ENCODE data around the gene APBB1.

DNA sequence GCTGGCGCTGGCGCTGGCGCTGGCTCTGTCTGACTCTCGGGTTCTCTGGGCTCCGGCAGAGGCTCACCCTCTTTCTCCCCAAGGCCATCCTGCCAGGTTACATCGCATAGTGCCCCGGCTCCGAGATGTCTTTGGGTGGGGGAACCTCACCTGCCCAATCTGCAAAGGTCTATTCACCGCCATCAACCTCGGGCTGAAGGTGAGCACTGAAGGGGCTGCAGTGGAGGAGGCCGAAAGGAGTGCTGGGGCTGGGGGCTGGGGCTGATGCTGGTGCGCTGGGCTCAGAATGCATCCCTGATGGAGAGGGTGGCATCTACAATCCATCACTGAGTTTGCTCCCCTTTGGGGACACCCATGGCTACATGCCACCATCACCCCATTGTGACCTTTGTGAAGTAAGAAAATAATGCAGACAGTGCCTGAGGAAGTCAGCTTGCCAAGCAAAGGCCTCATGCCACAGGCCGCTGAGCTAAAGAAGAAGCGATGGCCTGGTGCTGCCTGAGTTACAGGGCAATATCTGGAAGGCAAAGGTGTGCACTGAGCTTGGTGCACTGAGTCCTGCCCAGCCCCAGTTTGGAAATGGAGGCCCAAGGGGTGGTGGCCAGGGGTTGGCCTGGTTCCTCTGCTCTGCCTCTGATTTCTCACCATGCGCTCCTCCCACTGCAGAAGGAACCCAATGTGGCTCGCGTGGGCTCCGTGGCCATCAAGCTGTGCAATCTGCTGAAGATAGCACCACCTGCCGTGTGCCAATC lies 28.0 kb downstream of the APBB1 start:
- TF ChIP-seq, protein P1, sequence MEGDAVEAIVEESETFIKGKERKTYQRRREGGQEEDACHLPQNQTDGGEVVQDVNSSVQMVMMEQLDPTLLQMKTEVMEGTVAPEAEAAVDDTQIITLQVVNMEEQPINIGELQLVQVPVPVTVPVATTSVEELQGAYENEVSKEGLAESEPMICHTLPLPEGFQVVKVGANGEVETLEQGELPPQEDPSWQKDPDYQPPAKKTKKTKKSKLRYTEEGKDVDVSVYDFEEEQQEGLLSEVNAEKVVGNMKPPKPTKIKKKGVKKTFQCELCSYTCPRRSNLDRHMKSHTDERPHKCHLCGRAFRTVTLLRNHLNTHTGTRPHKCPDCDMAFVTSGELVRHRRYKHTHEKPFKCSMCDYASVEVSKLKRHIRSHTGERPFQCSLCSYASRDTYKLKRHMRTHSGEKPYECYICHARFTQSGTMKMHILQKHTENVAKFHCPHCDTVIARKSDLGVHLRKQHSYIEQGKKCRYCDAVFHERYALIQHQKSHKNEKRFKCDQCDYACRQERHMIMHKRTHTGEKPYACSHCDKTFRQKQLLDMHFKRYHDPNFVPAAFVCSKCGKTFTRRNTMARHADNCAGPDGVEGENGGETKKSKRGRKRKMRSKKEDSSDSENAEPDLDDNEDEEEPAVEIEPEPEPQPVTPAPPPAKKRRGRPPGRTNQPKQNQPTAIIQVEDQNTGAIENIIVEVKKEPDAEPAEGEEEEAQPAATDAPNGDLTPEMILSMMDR (IDR thresholded peaks at IDR 0.05; ENCODE audit: low read length): no peak
- no peak for TF ChIP-seq EZH2 (IDR thresholded peaks at IDR 0.05; ENCODE audit: borderline replicate concordance, low read length)

Measured in OCI-LY1 (cell line).